GM21786 (cell line): Measurements from ENCODE around the gene BIRC6.
"Not testable (repeated sequence)": the region's sequence is repeated elsewhere in the genome, so short reads cannot be mapped to it uniquely, and the experiment has no call there.

Experiments used
- ATAC-seq: cut with Tn5 transposase; IDR thresholded peaks from one replicate; pipeline ENCODE4 v1.9.1; 2021; ENCODE audit not compliant: unreplicated experiment

Gene BIRC6

GRCh38 chr2:32442020-32442467, 85.2 kb downstream of the BIRC6 start:
- ATAC-seq = no peak

- no peak for ATAC-seq
Observed at GRCh38 chr2:32446369-32446768, 89.5 kb downstream of the BIRC6 start.

GRCh38 chr2:32450851-32451250, 94.0 kb downstream of the BIRC6 start:
- no peak for ATAC-seq

- ATAC-seq = no peak
Observed at GRCh38 chr2:32452338-32453064, 95.7 kb downstream of the BIRC6 start.

GRCh38 chr2:32453242-32454062, 96.6 kb downstream of the BIRC6 start:
- ATAC-seq = no peak

- ATAC-seq = no peak
Observed at GRCh38 chr2:32455816-32456215, 99.0 kb downstream of the BIRC6 start.

- no peak for ATAC-seq
Observed at GRCh38 chr2:32456808-32457207, 100.0 kb downstream of the BIRC6 start.

- ATAC-seq = no peak
Observed at GRCh38 chr2:32457814-32458213, 101.0 kb downstream of the BIRC6 start.

- not testable (repeated sequence) for ATAC-seq
Observed at GRCh38 chr2:32460861-32461260, 104.0 kb downstream of the BIRC6 start.

- no peak for ATAC-seq
Observed at GRCh38 chr2:32463110-32463509, 106.3 kb downstream of the BIRC6 start.

- ATAC-seq = no peak
Observed at GRCh38 chr2:32464431-32464830, 107.6 kb downstream of the BIRC6 start.

GRCh38 chr2:32472605-32473004, 115.8 kb downstream of the BIRC6 start:
- ATAC-seq = no peak

GRCh38 chr2:32474381-32474780, 117.6 kb downstream of the BIRC6 start:
- no peak for ATAC-seq

- no peak for ATAC-seq
Observed at GRCh38 chr2:32478889-32479620, 122.2 kb downstream of the BIRC6 start.

- no peak for ATAC-seq
Observed at GRCh38 chr2:32479993-32480392, 123.2 kb downstream of the BIRC6 start.

- no peak for ATAC-seq
Observed at GRCh38 chr2:32482471-32482870, 125.6 kb downstream of the BIRC6 start.

- no peak for ATAC-seq
Observed at GRCh38 chr2:32484937-32485336, 128.1 kb downstream of the BIRC6 start.

GRCh38 chr2:32485399-32485798, 128.6 kb downstream of the BIRC6 start:
- no peak for ATAC-seq

GRCh38 chr2:32489061-32489460, 132.2 kb downstream of the BIRC6 start:
- ATAC-seq = no peak

GRCh38 chr2:32491346-32491745, 134.5 kb downstream of the BIRC6 start:
- ATAC-seq = no peak

- ATAC-seq = no peak
Observed at GRCh38 chr2:32495139-32495538, 138.3 kb downstream of the BIRC6 start.

GRCh38 chr2:32496662-32497061, 139.8 kb downstream of the BIRC6 start:
- ATAC-seq = no peak
